Lung (tissue), 12 donors: Measurements from ENCODE around the gene CEP85. TPM values are rescaled to one million over a fixed set of nuclear protein-coding genes. Genes with fewer than 3 reads are reported as not detected.

ENCODE experiments used
- ATAC-seq: fragments of 200-7000 bp; cut with Tn5 transposase; one replicate; pipeline ENCODE4 v1.9.1; 2020; ENCODE audit warnings: moderate number of reproducible peaks; ENCODE audit not compliant: insufficient read depth, low FRiP score
- DNase-seq, 3 donors: peaks; one replicate each; pipeline ENCODE4 v3.0.0-alpha.2; 2013 to 2017
- H3K27ac ChIP-seq, 2 donors: one replicate each; pipeline ENCODE4 v1.5.1; 2013; ENCODE audit warnings: mild to moderate bottlenecking in 2 of 2, moderate library complexity in 2 of 2, control low read depth in 1 of 2, inconsistent platforms in 1 of 2, low read depth in 1 of 2, low read length in 1 of 2
- H3K27me3 ChIP-seq, 3 donors: one replicate each; pipeline ENCODE4 v1.5.1; 2013; ENCODE audit warnings: low read length in 2 of 3; ENCODE audit not compliant: control insufficient read depth in 3 of 3, insufficient read depth in 3 of 3
- H3K36me3 ChIP-seq, 4 donors: one replicate each; pipeline ENCODE4 v1.5.1; 2013; ENCODE audit warnings: low read length in 4 of 4, mild to moderate bottlenecking in 1 of 4, moderate library complexity in 1 of 4; ENCODE audit not compliant: control insufficient read depth in 4 of 4, insufficient read depth in 4 of 4
- H3K4me1 ChIP-seq, 5 donors: one replicate each; pipeline ENCODE4 v1.5.1; 2013; ENCODE audit warnings: low read length in 5 of 5, mild to moderate bottlenecking in 2 of 5, moderate library complexity in 1 of 5; ENCODE audit not compliant: control insufficient read depth in 5 of 5, insufficient read depth in 5 of 5
- H3K4me3 ChIP-seq: one replicate; pipeline ENCODE4 v1.5.1; 2013; ENCODE audit warnings: mild to moderate bottlenecking, control low read depth, moderate library complexity
- H3K9ac ChIP-seq, 2 donors: one replicate each; pipeline ENCODE4 v1.5.1; 2013; ENCODE audit warnings: low read length in 2 of 2, control low read depth in 1 of 2; ENCODE audit not compliant: insufficient read depth in 1 of 2
- H3K9me3 ChIP-seq, 4 donors: one replicate each; pipeline ENCODE4 v1.5.1; 2013; ENCODE audit warnings: low read length in 3 of 4, mild to moderate bottlenecking in 1 of 4, moderate library complexity in 1 of 4; ENCODE audit not compliant: control insufficient read depth in 4 of 4, insufficient read depth in 3 of 4
- WGBS, 2 donors: extraction: QIAGEN DNeasy Blood & Tissue Kit; methylation state at CpG; one replicate each; pipeline ENCODE4 v1.1.7; 2013; 5-methylcytosine and 5-hydroxymethylcytosine counted together
- polyA plus RNA-seq, 2 donors: library from polyadenylated mRNA; stranded (reverse); fragments of 200-250 nt; gene quantifications; one replicate each; pipeline ENCODE4 v1.2.1, GENCODE V29; 2013
- total RNA-seq, 2 donors: library from RNA; depleted of rRNA in 1 of 2; stranded (reverse); fragments of >200 nt in 1 of 2; gene quantifications; one replicate each; pipeline ENCODE4 v1.2.1, GENCODE V29; 2014 to 2021
- TF ChIP-seq, protein P1 (sequence below): IDR thresholded peaks from 2 replicates; pipeline ENCODE4 v1.5.1; 2012; ENCODE audit warnings: mild to moderate bottlenecking; ENCODE audit errors: control extremely low read depth, extremely low read depth
- donor health status: control.
- donor health status: control.
- donor health status: Bipolar disorder and iron deficiency.
- donor health status: healthy.
- donor health status: DM: yes; HTN: yes; CAD: no.

The CEP85 gene
- total and polyA plus RNA-seq, 4 donors = 5.4 to 10.8 (median 7.8) TPM

DNA sequence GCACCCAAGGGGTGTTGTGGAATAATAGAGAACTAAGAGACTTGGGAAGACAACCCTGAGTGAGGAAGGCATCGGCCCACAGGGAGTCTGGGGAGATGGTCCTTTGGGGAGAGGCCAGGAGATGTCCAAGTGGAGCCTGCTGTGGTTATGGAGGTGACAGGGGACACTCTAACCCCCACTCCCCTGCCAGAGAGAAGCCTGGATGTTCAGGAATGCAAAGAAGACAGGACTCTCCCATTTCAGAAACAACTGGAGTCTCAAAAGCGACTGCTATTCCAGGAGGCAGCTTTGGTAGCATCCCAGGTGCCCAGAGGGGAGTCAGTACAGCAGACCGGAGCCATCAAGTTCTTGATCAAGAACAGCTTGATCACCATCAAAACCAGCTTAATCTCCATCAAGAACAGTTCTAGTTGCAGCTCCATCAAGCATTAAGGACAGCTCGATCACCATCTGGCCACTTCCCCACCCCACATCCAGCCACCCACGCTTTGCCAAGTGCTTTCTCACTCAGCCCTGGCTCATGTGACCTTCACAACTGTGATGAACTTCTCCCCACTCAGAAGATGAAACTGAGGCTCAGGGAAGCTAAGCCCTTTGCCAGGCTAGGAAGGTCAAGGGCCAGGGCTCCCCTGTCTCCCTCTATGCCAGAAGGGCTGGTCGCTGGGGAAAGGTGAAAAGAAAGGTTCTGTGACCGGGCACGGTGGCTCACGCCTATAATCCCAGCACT, 84.5 kb downstream of the CEP85 start:
- WGBS, 2 donors = 48 to 69% methylated on average over 9 of the region's 9 CpGs
- peaks cover 0 to 2% (median 0%) of the 10 kb centered on the region in 3 donors for H3K27me3 ChIP-seq
- no peaks in the 10 kb centered on the region for H3K9me3 ChIP-seq
- TF ChIP-seq, protein P1, sequence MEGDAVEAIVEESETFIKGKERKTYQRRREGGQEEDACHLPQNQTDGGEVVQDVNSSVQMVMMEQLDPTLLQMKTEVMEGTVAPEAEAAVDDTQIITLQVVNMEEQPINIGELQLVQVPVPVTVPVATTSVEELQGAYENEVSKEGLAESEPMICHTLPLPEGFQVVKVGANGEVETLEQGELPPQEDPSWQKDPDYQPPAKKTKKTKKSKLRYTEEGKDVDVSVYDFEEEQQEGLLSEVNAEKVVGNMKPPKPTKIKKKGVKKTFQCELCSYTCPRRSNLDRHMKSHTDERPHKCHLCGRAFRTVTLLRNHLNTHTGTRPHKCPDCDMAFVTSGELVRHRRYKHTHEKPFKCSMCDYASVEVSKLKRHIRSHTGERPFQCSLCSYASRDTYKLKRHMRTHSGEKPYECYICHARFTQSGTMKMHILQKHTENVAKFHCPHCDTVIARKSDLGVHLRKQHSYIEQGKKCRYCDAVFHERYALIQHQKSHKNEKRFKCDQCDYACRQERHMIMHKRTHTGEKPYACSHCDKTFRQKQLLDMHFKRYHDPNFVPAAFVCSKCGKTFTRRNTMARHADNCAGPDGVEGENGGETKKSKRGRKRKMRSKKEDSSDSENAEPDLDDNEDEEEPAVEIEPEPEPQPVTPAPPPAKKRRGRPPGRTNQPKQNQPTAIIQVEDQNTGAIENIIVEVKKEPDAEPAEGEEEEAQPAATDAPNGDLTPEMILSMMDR = no peak
- ATAC-seq (no peak), DNase-seq (no peak)
- no peaks in the 10 kb centered on the region for H3K36me3 ChIP-seq
- peaks cover 0 to 5% (median 0%) of the 10 kb centered on the region in 5 donors for H3K4me1 ChIP-seq
- no peak overlapping the region for H3K4me3 ChIP-seq
- no peak overlapping the region for H3K9ac ChIP-seq
- peak overlapping the region in 1 of 2 donors; percentile 46 for H3K27ac ChIP-seq

DNA sequence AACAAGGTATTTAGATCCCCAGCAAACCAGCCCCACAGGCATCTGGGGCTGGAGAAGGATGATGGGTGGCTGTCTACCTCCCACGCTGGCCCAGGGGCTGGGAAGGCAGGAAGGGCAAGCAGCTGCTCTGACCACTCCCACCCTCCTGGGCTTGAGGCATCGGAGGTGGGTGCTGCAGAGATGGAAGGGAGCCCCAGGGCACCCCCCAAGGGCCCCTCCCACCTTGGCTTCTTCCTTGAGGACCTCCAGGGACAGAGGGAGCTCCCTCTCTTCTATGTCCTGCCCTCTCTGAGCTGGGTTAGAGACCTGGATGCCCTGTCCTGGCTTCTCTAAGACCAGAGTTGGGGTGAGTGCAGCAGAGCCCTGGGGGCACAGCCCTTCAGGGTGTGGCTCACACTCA, 86.9 kb downstream of the CEP85 start:
- Histone ChIP-seq H3K9ac (no peak overlapping the region), H3K4me3 (no peak overlapping the region)

DNA sequence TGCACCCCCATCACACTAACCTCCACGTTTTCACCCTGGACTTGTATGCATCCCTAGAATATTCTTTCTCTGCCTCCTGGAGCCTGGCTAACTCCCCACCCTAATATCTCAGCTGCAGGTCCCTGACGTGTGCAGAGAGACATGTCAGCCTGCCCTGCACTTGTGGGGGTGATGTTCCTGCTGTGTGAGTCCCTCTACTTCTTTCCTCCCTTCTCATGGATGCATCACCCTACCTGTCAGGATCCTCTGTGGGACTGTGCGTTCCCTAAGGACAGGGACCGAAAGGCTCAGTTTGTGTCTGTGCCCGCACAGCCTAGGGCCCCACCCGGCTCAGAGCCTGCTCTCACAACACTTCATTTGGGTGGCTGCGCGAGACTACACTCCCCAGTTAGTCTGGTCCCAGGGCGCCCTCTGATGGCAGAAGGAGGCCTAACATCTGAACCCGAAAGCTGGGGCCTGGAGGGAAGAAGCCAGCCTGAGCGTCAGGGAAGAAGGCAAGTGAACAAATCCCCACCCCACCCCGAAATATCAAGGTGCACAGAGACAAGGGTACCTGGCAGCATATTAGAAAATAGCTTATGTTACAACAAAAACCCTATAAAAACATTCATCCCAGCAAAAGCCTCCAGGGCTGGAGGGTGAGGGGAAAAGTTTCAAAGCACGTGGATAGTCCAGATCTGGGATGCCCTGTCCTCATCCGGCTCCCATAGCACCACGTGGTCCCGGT, 87.5 kb downstream of the CEP85 start:
- peaks cover 0 to 5% (median 0%) of the 10 kb centered on the region in 5 donors for H3K4me1 ChIP-seq
- H3K27me3 ChIP-seq = no peaks in the 10 kb centered on the region
- TF ChIP-seq, protein P1 = peak; percentile 92
- no peaks in the 10 kb centered on the region for H3K36me3 ChIP-seq
- 13 to 17% methylated on average over 16 of the region's 16 CpGs for WGBS, 2 donors
- peak; percentile 85 for ATAC-seq
- no peak overlapping the region for H3K4me3 ChIP-seq
- peak overlapping the region in 1 of 2 donors; percentile 6 for H3K27ac ChIP-seq
- H3K9me3 ChIP-seq = no peaks in the 10 kb centered on the region
- DNase-seq = peak; percentile 88
- H3K9ac ChIP-seq = peak overlapping the region in 1 of 2 donors; percentile 40

More for the DNA sequence above, 86.9 kb downstream of the CEP85 start:
- WGBS, 2 donors = 75 to 100% methylated on average over 1 to 2 of the region's 2 CpGs
- DNase-seq (no peak), ATAC-seq (no peak)
- H3K9me3 ChIP-seq = no peaks in the 10 kb centered on the region
- H3K36me3 ChIP-seq = no peaks in the 10 kb centered on the region
- H3K4me1 ChIP-seq = peaks cover 0 to 5% (median 0%) of the 10 kb centered on the region in 5 donors
- H3K27ac ChIP-seq = no peak overlapping the region
- TF ChIP-seq, protein P1 = no peak
- H3K27me3 ChIP-seq = no peaks in the 10 kb centered on the region
